Adrenal gland (tissue), 5 donors: ENCODE results near the gene LY9.

Experiments used
- POLR2A ChIP-seq, 2 donors: fragments of 450-650 bp; IDR thresholded peaks; one replicate each; pipeline ENCODE4 v1.6.1; 2017; ENCODE audit warnings: antibody characterized with exemption in 2 of 2, mild to moderate bottlenecking in 2 of 2, moderate library complexity in 1 of 2
- TF ChIP-seq, protein P1 (sequence below), 6 experiments: fragments of 450-650 bp in 4 of 6; fragments of 200-600 bp in 2 of 6; sonication (generic) in 1 of 6; IDR thresholded peaks; 1 replicate in 5 of 6; 2 replicates in 1 of 6; pipeline versions ENCODE4 v1.5.1 to v1.8.0; 2016 to 2021; ENCODE audit warnings: antibody characterized with exemption in 6 of 6, mild to moderate bottlenecking in 2 of 6, moderate library complexity in 1 of 6
- donor health status: DM: no; HTN: no; CAD: no.

DNA sequence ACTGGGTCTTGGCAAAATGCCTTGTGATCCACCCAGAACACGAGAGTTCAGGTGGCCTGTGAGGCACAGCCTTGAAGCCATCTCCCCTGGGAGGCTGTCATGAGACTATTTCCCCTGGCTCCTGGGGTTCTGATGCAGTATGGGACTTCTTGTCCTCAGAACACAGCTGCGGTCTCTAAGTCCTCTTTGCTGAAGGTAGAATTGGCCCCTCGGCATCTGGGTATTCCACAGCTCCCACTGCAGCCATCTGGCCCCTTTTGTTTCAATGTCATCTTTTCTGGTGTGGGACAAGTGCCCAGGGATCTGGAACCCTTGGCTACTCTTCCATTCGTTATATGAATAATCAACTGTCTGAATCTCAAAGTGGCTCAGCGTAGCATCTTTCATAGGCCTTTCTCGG, 17.0 kb upstream of the LY9 start:
- TF ChIP-seq, protein P1, sequence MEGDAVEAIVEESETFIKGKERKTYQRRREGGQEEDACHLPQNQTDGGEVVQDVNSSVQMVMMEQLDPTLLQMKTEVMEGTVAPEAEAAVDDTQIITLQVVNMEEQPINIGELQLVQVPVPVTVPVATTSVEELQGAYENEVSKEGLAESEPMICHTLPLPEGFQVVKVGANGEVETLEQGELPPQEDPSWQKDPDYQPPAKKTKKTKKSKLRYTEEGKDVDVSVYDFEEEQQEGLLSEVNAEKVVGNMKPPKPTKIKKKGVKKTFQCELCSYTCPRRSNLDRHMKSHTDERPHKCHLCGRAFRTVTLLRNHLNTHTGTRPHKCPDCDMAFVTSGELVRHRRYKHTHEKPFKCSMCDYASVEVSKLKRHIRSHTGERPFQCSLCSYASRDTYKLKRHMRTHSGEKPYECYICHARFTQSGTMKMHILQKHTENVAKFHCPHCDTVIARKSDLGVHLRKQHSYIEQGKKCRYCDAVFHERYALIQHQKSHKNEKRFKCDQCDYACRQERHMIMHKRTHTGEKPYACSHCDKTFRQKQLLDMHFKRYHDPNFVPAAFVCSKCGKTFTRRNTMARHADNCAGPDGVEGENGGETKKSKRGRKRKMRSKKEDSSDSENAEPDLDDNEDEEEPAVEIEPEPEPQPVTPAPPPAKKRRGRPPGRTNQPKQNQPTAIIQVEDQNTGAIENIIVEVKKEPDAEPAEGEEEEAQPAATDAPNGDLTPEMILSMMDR (IDR thresholded peaks at IDR 0.05), result no peak
- no peak for TF ChIP-seq POLR2A (IDR thresholded peaks at IDR 0.05)
